ENCODE results near the gene CRACR2B. TPM values are rescaled to one million over a fixed set of nuclear protein-coding genes. Genes with fewer than 3 reads are reported as not detected.
A peak's percentile ranks its signal among the peaks of the same experiment; 100 is the strongest.

The CRACR2B gene
- total RNA-seq (5.9 TPM), polyA plus RNA-seq (20.2 TPM)

- Histone ChIP-seq H3K36me3 (ENCODE audit: insufficient read depth) (peaks cover 5% of the 10 kb centered on the region), H3K4me3 (ENCODE audit: low read depth, low read length) (peak within 1 kb of the TSS; percentile 36), H3K4me1 (ENCODE audit: insufficient read depth) (peaks cover 2% of the 10 kb centered on the region), H3K27ac (ENCODE audit: low read depth) (peak within 1 kb of the TSS; percentile 76)
- no peak for DNase-seq (ENCODE audit: extremely low spot score)
- WGBS = 69% methylated on average over 5 of the region's 5 CpGs
These were observed at the start of gene CRACR2B for GRCh38 chr11:827897-828192. Gene CRACR2B, plus strand, starts transcription at chr11:827919. Its CDS starts 689 bp downstream, at chr11:828608.

GRCh38 chr11:778976-779954 is 48.5 kb upstream of the CRACR2B start:
- H3K4me3 ChIP-seq (ENCODE audit: low read depth, low read length) = no peak overlapping the region
- no peak for DNase-seq (ENCODE audit: extremely low spot score)
- 92% methylated on average over 23 of the region's 23 CpGs for WGBS
- H3K36me3 ChIP-seq (ENCODE audit: insufficient read depth) = no peaks in the 10 kb centered on the region
- H3K27ac ChIP-seq (ENCODE audit: low read depth) = no peak overlapping the region
- H3K4me1 ChIP-seq (ENCODE audit: insufficient read depth) = no peaks in the 10 kb centered on the region

GRCh38 chr11:779955-780532 is 47.7 kb upstream of the CRACR2B start:
- no peak for DNase-seq (ENCODE audit: extremely low spot score)
- 94% methylated on average over 16 of the region's 16 CpGs for WGBS
- H3K4me3 ChIP-seq (ENCODE audit: low read depth, low read length) = no peak overlapping the region
- H3K36me3 ChIP-seq (ENCODE audit: insufficient read depth) = no peaks in the 10 kb centered on the region
- no peaks in the 10 kb centered on the region for H3K4me1 ChIP-seq (ENCODE audit: insufficient read depth)
- H3K27ac ChIP-seq (ENCODE audit: low read depth) = no peak overlapping the region

GRCh38 chr11:782264-783174 is 45.2 kb upstream of the CRACR2B start:
- H3K27ac ChIP-seq (ENCODE audit: low read depth) = no peak overlapping the region
- H3K36me3 ChIP-seq (ENCODE audit: insufficient read depth) = no peaks in the 10 kb centered on the region
- no peak overlapping the region for H3K4me3 ChIP-seq (ENCODE audit: low read depth, low read length)
- DNase-seq (ENCODE audit: extremely low spot score) = no peak
- no peaks in the 10 kb centered on the region for H3K4me1 ChIP-seq (ENCODE audit: insufficient read depth)
- WGBS = 74% methylated on average over 36 of the region's 36 CpGs

- Histone ChIP-seq H3K4me1 (ENCODE audit: insufficient read depth) (no peaks in the 10 kb centered on the region), H3K36me3 (ENCODE audit: insufficient read depth) (no peaks in the 10 kb centered on the region), H3K27ac (ENCODE audit: low read depth) (no peak overlapping the region), H3K4me3 (ENCODE audit: low read depth, low read length) (no peak overlapping the region)
- DNase-seq (ENCODE audit: extremely low spot score) = no peak
- WGBS = 20% methylated on average over 24 of the region's 24 CpGs
These were observed 44.1 kb upstream of the CRACR2B start for GRCh38 chr11:783581-784015.

- no peak overlapping the region for H3K27ac ChIP-seq (ENCODE audit: low read depth)
- DNase-seq (ENCODE audit: extremely low spot score) = no peak
- no peaks in the 10 kb centered on the region for H3K36me3 ChIP-seq (ENCODE audit: insufficient read depth)
- H3K4me3 ChIP-seq (ENCODE audit: low read depth, low read length) = no peak overlapping the region
- 78% methylated on average over 24 of the region's 24 CpGs for WGBS
- no peaks in the 10 kb centered on the region for H3K4me1 ChIP-seq (ENCODE audit: insufficient read depth)
These were observed 41.3 kb upstream of the CRACR2B start for GRCh38 chr11:786235-787083.

GRCh38 chr11:787084-787675 is 40.5 kb upstream of the CRACR2B start:
- no peaks in the 10 kb centered on the region for H3K36me3 ChIP-seq (ENCODE audit: insufficient read depth)
- DNase-seq (ENCODE audit: extremely low spot score) = no peak
- no peak overlapping the region for H3K4me3 ChIP-seq (ENCODE audit: low read depth, low read length)
- no peaks in the 10 kb centered on the region for H3K4me1 ChIP-seq (ENCODE audit: insufficient read depth)
- 87% methylated on average over 24 of the region's 24 CpGs for WGBS
- no peak overlapping the region for H3K27ac ChIP-seq (ENCODE audit: low read depth)

- Histone ChIP-seq H3K4me1 (ENCODE audit: insufficient read depth) (no peaks in the 10 kb centered on the region), H3K27ac (ENCODE audit: low read depth) (no peak overlapping the region), H3K36me3 (ENCODE audit: insufficient read depth) (no peaks in the 10 kb centered on the region), H3K4me3 (ENCODE audit: low read depth, low read length) (no peak overlapping the region)
- DNase-seq (ENCODE audit: extremely low spot score) = no peak
- WGBS = 66% methylated on average over 28 of the region's 28 CpGs
These were observed 39.6 kb upstream of the CRACR2B start for GRCh38 chr11:788009-788640.

- 31% methylated on average over 31 of the region's 31 CpGs for WGBS
- no peak for DNase-seq (ENCODE audit: extremely low spot score)
- H3K27ac ChIP-seq (ENCODE audit: low read depth) = no peak overlapping the region
- H3K4me3 ChIP-seq (ENCODE audit: low read depth, low read length) = no peak overlapping the region
- H3K36me3 ChIP-seq (ENCODE audit: insufficient read depth) = no peaks in the 10 kb centered on the region
- H3K4me1 ChIP-seq (ENCODE audit: insufficient read depth) = no peaks in the 10 kb centered on the region
These were observed 38.5 kb upstream of the CRACR2B start for GRCh38 chr11:788953-789940.

GRCh38 chr11:789943-790342 is 37.8 kb upstream of the CRACR2B start, which contains the start of gene CEND1:
Gene CEND1, minus strand, starts transcription at chr11:790090. Its CDS starts 1,514 bp downstream, at chr11:788576.
- no peak for DNase-seq (ENCODE audit: extremely low spot score)

More at GRCh38 chr11:789943-790342, 37.8 kb upstream of the CRACR2B start, which contains the start of gene CEND1:
- Histone ChIP-seq H3K4me1 (ENCODE audit: insufficient read depth) (no peaks in the 10 kb centered on the region), H3K36me3 (ENCODE audit: insufficient read depth) (no peaks in the 10 kb centered on the region), H3K4me3 (ENCODE audit: low read depth, low read length) (no peak within 1 kb of the TSS), H3K27ac (ENCODE audit: low read depth) (no peak within 1 kb of the TSS)
- 2% methylated on average over 44 of the region's 44 CpGs for WGBS
